Neural progenitor cell (in vitro differentiated cells): ENCODE results near the gene UCK2. TPM values are rescaled to one million over a fixed set of nuclear protein-coding genes. Genes with fewer than 3 reads are reported as not detected.

Experiments
- DNase-seq: peaks from one replicate; pipeline ENCODE4 v3.0.0-alpha.2; 2016; ENCODE audit warnings: low spot score
- H2AFZ ChIP-seq: fragments of 200-600 bp; sonication (generic); replicated peaks from 2 replicates; pipeline ENCODE4 v1.6.1; 2016; ENCODE audit warnings: antibody characterized with exemption
- H3F3A ChIP-seq: fragments of 200-600 bp; sonication (generic); 2 replicates; pipeline ENCODE4 v1.6.1; 2016; ENCODE audit warnings: antibody characterized with exemption, low read depth
- H3K27ac ChIP-seq: fragments of 200-600 bp; sonication (generic); 2 replicates; pipeline ENCODE4 v1.5.1; 2016; ENCODE audit warnings: mild to moderate bottlenecking
- H3K27me3 ChIP-seq: fragments of 200-600 bp; sonication (generic); 2 replicates; pipeline ENCODE4 v1.6.1; 2016; ENCODE audit warnings: mild to moderate bottlenecking, moderate library complexity
- H3K36me3 ChIP-seq: fragments of 200-600 bp; sonication (generic); 2 replicates; pipeline ENCODE4 v1.5.1; 2016
- H3K4me1 ChIP-seq: fragments of 200-600 bp; sonication (generic); 2 replicates; pipeline ENCODE4 v1.6.1; 2016; ENCODE audit warnings: mixed run types
- H3K4me2 ChIP-seq: fragments of 200-600 bp; sonication (generic); 2 replicates; pipeline ENCODE4 v1.6.1; 2016
- H3K4me3 ChIP-seq: fragments of 200-600 bp; sonication (generic); 2 replicates; pipeline ENCODE4 v1.5.1; 2016
- H3K79me2 ChIP-seq: fragments of 200-600 bp; sonication (generic); 2 replicates; pipeline ENCODE4 v1.6.1; 2016; ENCODE audit warnings: low read depth
- H3K9ac ChIP-seq: fragments of 200-600 bp; sonication (generic); 2 replicates; pipeline ENCODE4 v1.6.1; 2016
- H3K9me3 ChIP-seq: fragments of 200-600 bp; sonication (generic); 2 replicates; pipeline ENCODE4 v1.5.1; 2016; ENCODE audit warnings: low read depth
- H4K20me1 ChIP-seq: fragments of 200-600 bp; sonication (generic); 2 replicates; pipeline ENCODE4 v1.6.1; 2016; ENCODE audit warnings: low read depth
- H3K27ac Mint-ChIP-seq: 3 replicates; pipeline ENCODE4 v1.8.0; 2021; ENCODE audit warnings: mixed read lengths
- H3K27me3 Mint-ChIP-seq: 2 replicates; pipeline ENCODE4 v1.8.0; 2022; ENCODE audit warnings: low read depth, mild to moderate bottlenecking, inconsistent platforms, moderate library complexity, mixed read lengths; ENCODE audit not compliant: insufficient read depth
- H3K36me3 Mint-ChIP-seq: 3 replicates; pipeline ENCODE4 v1.8.0; 2021; ENCODE audit warnings: mixed read lengths
- H3K4me1 Mint-ChIP-seq: 3 replicates; pipeline ENCODE4 v1.8.0; 2021; ENCODE audit warnings: mixed read lengths
- H3K4me3 Mint-ChIP-seq: 3 replicates; pipeline ENCODE4 v1.8.0; 2021; ENCODE audit warnings: mild to moderate bottlenecking, moderate library complexity, mixed read lengths
- H3K9me3 Mint-ChIP-seq: 3 replicates; pipeline ENCODE4 v1.8.0; 2020; ENCODE audit warnings: mixed read lengths
- EZH2 ChIP-seq: fragments of 200-600 bp; sonication (generic); IDR thresholded peaks from 2 replicates; pipeline ENCODE4 v1.6.1; 2017; ENCODE audit warnings: antibody characterized with exemption, mild to moderate bottlenecking, moderate library complexity
- EZH2phosphoT487 ChIP-seq: fragments of 200-600 bp; sonication (generic); IDR thresholded peaks from 2 replicates; pipeline ENCODE4 v1.6.1; 2017; ENCODE audit warnings: antibody characterized with exemption
- total RNA-seq: library from RNA; depleted of rRNA; stranded (reverse); fragments of >200 nt; gene quantifications from 2 replicates; pipeline ENCODE4 v1.2.3, GENCODE V29; 2015; ENCODE audit warnings: low replicate concordance
- TF ChIP-seq, protein P1 (sequence below): fragments of 200-600 bp; sonication (generic); IDR thresholded peaks from 2 replicates; pipeline ENCODE4 v1.5.1; 2017; ENCODE audit warnings: antibody characterized with exemption, mild to moderate bottlenecking

The UCK2 gene
- total RNA-seq, 1 donor from 2014 or later, result 43.8 TPM

DNA sequence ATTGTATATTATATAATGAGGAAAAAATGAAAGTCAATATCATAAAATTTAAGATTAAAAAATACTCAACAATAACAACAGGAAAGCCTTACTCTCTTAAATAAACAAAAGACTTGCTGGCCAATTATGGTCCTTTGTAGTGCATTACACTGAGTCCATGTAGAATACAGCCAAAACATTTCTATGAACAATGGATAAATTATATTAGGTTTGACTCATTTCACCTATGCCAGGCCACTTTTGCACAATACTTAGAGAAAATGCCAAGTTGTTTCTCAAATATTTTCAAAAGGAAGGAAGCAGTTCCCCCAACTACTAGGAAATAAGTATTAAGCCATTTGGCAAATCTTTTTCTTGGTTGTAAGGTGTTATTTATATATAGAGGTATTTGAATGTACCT lies 19.8 kb upstream of the UCK2 start:
- H3K9me3 Mint-ChIP-seq, result peaks cover 9% of the 10 kb centered on the region
- DNase-seq, result no peak
- no peaks in the 10 kb centered on the region for H3K4me1 ChIP-seq
- TF ChIP-seq EZH2phosphoT487, result no peak
- TF ChIP-seq, protein P1, sequence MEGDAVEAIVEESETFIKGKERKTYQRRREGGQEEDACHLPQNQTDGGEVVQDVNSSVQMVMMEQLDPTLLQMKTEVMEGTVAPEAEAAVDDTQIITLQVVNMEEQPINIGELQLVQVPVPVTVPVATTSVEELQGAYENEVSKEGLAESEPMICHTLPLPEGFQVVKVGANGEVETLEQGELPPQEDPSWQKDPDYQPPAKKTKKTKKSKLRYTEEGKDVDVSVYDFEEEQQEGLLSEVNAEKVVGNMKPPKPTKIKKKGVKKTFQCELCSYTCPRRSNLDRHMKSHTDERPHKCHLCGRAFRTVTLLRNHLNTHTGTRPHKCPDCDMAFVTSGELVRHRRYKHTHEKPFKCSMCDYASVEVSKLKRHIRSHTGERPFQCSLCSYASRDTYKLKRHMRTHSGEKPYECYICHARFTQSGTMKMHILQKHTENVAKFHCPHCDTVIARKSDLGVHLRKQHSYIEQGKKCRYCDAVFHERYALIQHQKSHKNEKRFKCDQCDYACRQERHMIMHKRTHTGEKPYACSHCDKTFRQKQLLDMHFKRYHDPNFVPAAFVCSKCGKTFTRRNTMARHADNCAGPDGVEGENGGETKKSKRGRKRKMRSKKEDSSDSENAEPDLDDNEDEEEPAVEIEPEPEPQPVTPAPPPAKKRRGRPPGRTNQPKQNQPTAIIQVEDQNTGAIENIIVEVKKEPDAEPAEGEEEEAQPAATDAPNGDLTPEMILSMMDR, result no peak
- TF ChIP-seq EZH2, result no peak
- no peaks in the 10 kb centered on the region for H3K36me3 ChIP-seq
- H3K27ac ChIP-seq, result no peak overlapping the region
- no peaks in the 10 kb centered on the region for H3K27me3 ChIP-seq
- H3K9ac ChIP-seq, result no peak overlapping the region
- H3K4me3 ChIP-seq, result no peak overlapping the region
- H2AFZ ChIP-seq, result no peak overlapping the region
- no peaks in the 10 kb centered on the region for H3K36me3 Mint-ChIP-seq
- H3K9me3 ChIP-seq, result no peaks in the 10 kb centered on the region
- H3K27ac Mint-ChIP-seq, result no peak overlapping the region
- no peaks in the 10 kb centered on the region for H3K27me3 Mint-ChIP-seq
- H3K4me2 ChIP-seq, result no peak overlapping the region
- H3K79me2 ChIP-seq, result no peaks in the 10 kb centered on the region
- H3K4me1 Mint-ChIP-seq, result no peaks in the 10 kb centered on the region
- H3F3A ChIP-seq, result no peaks in the 10 kb centered on the region
- H3K4me3 Mint-ChIP-seq, result no peak overlapping the region
- no peaks in the 10 kb centered on the region for H4K20me1 ChIP-seq

DNA sequence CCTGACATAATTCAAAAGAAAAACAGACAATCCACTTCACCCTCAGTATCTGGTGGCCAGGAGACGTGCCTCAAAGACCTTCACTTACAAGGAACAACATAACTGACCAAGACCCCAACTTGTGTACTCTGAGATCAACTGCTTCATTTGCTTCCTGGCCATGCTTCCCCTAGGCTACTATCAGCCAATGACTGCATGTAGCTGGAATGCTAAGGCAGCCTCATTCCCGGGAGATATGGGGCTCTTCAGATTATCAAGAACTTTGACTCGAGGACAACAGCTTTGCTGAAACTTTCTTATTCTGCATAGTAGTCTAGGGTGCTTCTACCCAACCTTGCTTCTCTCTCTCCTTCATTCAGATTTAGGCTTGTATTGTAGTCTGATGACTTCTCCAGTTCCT lies 11.7 kb upstream of the UCK2 start:
- no peak for DNase-seq
- H3K4me1 Mint-ChIP-seq, result peaks cover 5% of the 10 kb centered on the region
- Histone ChIP-seq H3K9ac (no peak overlapping the region), H3K79me2 (no peaks in the 10 kb centered on the region), H3K27ac (no peak overlapping the region), H2AFZ (no peak overlapping the region), H3K4me1 (no peaks in the 10 kb centered on the region), H3K9me3 (no peaks in the 10 kb centered on the region), H3K4me2 (no peak overlapping the region), H3F3A (no peaks in the 10 kb centered on the region), H3K36me3 (no peaks in the 10 kb centered on the region), H3K27me3 (no peaks in the 10 kb centered on the region), H4K20me1 (no peaks in the 10 kb centered on the region), H3K4me3 (no peak overlapping the region)
- TF ChIP-seq, protein P1, result no peak
- no peak for TF ChIP-seq EZH2
- no peak for TF ChIP-seq EZH2phosphoT487
- H3K9me3 Mint-ChIP-seq, result peaks cover 4% of the 10 kb centered on the region
- no peaks in the 10 kb centered on the region for H3K36me3 Mint-ChIP-seq
- H3K27me3 Mint-ChIP-seq, result peaks cover 2% of the 10 kb centered on the region
- no peak overlapping the region for H3K27ac Mint-ChIP-seq
- H3K4me3 Mint-ChIP-seq, result no peak overlapping the region

DNA sequence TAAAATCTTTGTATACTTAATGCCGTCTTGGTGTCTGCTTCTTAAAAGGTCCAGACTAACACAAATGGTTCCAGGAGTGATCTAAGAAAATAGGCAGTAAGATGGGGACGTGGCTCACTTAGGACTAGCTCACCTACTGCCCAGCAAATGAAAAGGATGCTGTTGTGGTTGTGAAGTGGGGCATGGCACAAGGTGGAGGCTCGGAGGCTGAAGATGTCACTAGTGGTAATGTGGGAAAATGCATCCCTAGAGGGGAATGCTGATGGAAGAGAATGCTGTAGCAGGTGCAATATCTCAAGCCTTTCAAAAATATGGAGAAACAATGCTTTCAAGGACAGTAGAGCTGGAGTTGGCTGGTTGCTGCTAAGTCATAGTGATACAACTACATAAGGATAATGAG lies 11.3 kb upstream of the UCK2 start:
- H2AFZ ChIP-seq, result no peak overlapping the region
- H3K27me3 ChIP-seq, result no peaks in the 10 kb centered on the region
- no peaks in the 10 kb centered on the region for H3K4me1 ChIP-seq
- no peaks in the 10 kb centered on the region for H4K20me1 ChIP-seq
- H3K4me3 ChIP-seq, result no peak overlapping the region
- H3K9ac ChIP-seq, result no peak overlapping the region
- H3K27me3 Mint-ChIP-seq, result peaks cover 2% of the 10 kb centered on the region
- no peak overlapping the region for H3K4me3 Mint-ChIP-seq
- no peak overlapping the region for H3K27ac ChIP-seq
- H3K36me3 Mint-ChIP-seq, result no peaks in the 10 kb centered on the region
- no peaks in the 10 kb centered on the region for H3K36me3 ChIP-seq
- H3K4me1 Mint-ChIP-seq, result peaks cover 5% of the 10 kb centered on the region
- H3K79me2 ChIP-seq, result no peaks in the 10 kb centered on the region
- no peak overlapping the region for H3K27ac Mint-ChIP-seq
- H3K9me3 ChIP-seq, result no peaks in the 10 kb centered on the region
- no peak for TF ChIP-seq EZH2phosphoT487
- TF ChIP-seq EZH2, result no peak
- TF ChIP-seq, protein P1, result no peak
- no peak for DNase-seq
- H3F3A ChIP-seq, result no peaks in the 10 kb centered on the region
- H3K9me3 Mint-ChIP-seq, result peaks cover 4% of the 10 kb centered on the region
- H3K4me2 ChIP-seq, result no peak overlapping the region
